Fibroblast of skin of left quadriceps (primary cell): Measurements from ENCODE around the gene NRG3.

Experiments used
- DNase-seq, 2 experiments: peaks; one replicate each; pipeline ENCODE4 v3.0.0-alpha.2; 2013; ENCODE audit warnings: low read depth in 2 of 2

The NRG3 gene

DNA sequence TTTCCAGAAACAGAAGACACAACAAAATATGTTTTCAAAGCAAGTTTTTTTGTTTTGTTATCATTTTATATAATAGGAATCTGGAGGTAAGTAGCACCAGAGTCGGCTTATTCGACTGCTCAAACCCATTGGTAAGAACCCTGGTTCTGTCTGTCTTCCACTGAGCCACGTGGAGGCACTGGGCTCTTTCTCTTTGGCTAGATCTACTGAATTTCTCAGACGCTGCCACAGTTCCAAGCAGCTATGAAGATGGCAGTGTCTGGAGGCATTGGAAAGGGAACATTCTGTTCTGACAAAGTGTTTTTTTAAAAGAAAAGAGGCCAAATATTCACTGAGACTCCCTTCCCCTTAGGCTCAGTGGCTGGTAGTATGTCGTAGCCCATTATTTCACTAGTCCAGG is 338.8 kb downstream of the NRG3 start:
- no peak for DNase-seq

DNA sequence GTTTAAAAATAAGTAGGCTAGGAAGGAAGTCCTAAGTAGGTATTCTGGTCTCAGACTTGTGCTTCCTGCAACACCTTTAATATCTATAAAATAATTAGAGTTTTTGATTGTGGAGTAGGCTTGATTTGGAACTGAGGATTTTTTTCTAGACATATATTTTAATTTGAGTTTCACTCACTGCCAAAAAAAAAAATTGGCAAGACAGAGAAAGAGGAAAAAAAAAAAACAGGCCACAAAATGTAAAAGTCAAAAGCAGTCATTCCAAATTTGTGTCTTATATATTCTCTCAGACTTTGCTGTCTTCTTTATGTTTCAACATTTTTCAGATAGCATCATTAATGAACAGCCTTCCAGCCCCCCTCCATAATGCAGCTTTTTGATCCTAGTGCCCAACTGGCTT is 346.1 kb downstream of the NRG3 start:
- DNase-seq = no peak

DNA sequence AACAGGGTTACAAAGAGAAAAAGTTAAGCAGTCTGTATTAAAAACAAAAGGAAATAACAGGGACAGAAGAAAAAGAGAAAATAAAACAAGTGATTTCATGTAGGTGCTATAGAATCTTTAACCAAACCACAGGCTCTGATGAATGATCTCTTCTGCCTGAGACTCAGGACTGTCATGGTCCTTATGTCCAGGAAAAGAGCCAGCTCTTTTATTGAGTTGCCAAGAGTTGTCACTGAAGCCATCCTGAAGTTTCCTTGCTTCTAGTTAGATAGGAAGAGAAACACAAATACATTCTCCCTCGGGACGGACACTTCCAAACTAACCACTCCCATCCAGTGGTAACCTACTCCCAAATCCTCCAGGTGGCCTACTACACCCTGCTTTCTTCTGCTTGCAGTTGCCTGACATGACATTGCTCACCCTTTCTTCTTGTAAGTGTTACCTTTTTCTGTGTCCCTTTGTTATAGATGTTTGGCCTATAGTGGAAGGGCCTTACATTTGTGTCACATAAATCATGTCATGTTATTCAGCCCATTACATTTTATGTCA is 346.7 kb downstream of the NRG3 start:
- no peak for DNase-seq

DNA sequence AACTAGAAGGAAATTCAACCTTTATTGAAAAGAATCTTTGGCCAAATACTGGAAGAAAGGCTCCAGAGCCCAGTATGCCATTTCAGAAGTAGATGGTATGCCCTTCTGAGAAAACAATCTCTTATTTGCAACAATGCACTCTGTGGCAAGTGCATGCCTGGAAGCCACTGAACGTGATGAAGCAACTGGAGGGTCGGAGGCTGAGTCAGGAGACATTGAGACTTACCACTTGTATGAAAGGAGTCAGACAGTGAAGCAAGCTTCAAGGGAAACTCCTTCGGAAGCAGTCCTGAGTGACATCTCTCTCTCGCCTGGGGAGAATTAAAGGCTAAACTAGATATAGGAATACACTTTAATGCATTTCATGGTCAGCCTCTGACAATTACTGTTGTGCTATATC is 353.7 kb downstream of the NRG3 start:
- DNase-seq = no peak

DNA sequence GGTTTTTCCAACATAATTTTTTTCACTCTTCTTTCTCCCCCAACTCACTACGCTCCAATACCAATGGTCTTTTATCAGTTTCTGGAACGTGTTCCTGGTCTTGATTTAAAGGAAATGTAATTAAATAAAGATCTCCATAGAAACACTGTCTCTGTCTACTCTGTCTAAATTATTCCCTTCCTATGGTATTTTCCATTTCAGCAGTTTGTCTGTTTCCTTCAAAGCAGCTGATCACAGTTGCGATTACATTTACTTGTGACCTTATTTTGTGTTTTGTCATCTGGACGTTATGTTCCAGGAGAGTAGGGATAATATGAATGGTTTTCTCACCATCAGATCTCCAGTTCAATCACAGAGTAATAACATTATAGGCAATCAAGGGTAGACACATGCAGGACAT is 359.2 kb downstream of the NRG3 start:
- DNase-seq = no peak

DNA sequence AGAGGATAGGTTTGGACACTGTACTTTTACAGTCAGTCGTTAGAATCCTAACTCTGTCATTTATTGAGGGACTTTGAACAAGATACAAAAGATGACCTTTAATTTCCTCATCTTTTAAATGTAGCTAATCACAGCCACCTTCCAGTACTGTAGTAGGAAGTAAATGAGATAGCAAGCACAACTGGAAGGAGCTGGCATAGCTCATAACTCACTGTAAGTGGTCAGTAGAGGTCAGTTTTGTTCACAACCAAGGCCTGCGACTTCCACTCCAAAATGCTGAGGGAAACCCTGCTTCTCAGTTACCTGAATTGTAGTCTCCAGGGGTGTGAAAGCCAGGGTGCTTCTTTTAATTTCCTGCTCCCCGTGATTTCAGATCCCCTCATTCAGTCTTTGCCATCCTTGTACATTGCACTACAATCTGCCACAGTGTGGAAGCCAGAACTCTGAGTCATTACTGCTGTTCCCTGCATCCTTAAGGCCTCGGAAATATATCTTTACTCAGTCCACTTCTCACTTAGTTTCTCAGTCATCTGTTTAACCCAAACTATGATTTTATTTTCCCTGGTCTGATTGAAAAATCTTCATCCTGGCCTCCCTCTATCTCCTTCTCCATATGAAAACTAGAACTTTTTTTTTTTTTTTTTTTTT is 361.2 kb downstream of the NRG3 start:
- DNase-seq = no peak

DNA sequence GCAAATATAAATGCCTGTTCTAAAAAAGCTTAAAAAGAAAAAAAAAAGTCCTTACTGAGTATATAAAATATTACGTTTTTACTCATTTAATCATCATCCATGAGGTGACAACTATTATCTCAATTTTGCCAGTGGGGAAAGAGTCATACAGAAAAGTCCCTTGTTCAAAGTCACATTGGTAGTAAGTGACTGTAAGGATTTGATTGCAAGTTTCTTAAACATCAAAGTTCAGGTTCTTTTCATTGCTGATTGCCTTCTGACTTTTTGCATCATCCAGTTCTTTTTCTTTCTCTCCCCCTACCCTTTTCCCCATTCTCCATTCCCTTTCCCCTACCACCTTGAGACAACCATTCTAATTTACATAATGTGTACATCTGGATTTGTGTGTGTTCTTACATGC is 363.3 kb downstream of the NRG3 start:
- no peak for DNase-seq

DNA sequence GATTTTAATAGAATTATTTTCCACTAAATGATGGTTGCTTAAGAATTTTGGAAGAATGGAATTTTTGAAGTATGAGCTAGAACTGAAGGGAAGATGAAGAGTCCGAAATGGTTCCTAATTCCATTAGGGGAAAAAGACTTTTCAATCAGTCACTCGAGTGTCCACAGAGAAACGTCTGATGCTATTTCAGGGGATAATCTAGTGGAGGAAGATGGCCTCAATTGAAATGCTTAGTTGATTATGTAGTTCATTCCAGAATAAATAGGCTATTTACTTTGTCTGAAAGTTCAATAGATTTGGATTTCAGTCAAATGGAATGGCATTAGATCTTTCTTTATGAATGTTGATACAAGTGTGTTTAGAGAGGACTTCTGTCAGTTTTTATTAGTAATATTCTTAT is 365.4 kb downstream of the NRG3 start:
- DNase-seq = no peak

DNA sequence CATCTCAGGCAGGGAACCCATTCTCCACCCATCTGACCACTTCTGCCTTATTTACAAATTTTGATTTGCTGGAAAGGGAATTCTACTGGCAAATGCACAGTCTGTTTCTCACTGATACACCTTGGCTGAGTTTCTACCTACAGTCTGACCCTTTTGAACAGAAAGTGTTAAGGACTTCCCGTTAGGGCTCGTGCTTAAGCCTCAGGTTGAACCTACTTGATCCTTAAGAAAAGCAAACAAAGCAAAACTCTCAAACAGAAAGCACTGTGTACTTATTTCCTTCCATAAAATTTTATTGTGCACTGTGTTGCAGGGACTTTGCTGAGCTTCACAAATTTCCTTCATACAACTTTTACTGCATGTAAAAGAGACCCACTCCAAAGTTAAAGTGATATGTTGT is 367.8 kb downstream of the NRG3 start:
- no peak for DNase-seq

DNA sequence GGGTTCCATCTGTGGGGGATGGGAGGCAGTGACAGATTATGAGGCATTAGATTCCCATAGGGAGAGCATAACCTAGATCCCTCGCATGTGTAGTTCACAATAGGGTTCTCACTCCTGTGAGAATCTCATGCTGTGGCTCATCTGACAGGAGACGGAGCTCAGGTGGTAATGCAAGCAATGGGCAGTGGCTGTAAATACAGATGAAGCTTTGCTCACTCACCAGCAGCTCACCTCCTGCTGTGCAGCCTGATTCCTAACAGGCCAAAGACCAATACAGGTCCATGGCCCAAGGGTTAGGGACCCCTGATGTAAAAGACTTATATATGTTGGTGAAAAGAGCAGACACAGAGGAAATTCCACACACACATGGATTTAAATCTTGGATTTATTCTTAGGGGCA is 370.2 kb downstream of the NRG3 start:
- no peak for DNase-seq

DNA sequence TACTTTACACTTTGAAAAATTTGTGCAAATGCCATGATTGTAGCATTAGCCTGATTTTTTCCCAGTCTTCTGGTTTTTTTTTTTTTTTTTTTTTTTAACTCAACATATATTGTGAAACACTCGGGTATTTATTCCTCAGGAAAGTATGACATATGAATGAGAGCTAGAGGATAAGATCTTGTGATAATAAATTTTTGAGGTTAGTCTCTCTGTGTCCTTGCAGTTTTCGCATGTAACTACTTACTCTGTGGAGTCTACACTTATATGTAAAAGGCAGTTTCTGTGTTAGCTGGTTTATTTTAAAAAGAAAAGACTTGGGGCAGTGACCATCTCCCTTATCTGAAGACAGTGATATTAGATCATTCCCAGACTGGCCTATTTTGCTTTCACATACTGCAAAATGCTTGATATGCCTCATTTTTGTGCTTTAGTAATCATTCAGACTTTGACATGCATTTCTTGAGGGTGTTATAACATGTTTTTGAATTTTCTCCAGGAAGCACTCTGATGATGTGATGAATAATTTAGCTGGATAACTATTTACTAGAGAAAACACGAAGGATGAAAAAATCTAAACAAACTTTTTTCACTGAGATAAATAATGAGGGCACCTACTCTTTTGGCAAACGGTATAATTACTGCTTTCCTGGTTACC is 371.0 kb downstream of the NRG3 start:
- DNase-seq = no peak

DNA sequence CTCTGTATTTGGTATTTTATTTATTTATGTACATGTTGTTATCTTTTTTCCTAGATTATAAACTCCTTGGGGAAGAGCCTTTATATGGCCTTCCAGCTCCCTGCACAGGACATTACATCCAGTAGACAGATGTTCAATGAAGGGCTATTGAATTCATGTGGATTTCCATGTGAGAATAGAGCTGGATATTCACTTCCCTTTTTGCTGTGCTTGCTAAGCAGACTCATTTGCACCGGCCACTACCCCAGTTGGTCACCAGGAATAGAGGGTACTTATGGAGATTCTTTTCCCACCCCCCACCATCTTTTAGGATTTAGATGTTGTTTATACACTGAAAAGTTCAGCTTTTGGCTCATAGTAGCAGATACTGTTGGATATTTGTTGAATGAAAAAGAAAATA is 374.1 kb downstream of the NRG3 start:
- DNase-seq = no peak

DNA sequence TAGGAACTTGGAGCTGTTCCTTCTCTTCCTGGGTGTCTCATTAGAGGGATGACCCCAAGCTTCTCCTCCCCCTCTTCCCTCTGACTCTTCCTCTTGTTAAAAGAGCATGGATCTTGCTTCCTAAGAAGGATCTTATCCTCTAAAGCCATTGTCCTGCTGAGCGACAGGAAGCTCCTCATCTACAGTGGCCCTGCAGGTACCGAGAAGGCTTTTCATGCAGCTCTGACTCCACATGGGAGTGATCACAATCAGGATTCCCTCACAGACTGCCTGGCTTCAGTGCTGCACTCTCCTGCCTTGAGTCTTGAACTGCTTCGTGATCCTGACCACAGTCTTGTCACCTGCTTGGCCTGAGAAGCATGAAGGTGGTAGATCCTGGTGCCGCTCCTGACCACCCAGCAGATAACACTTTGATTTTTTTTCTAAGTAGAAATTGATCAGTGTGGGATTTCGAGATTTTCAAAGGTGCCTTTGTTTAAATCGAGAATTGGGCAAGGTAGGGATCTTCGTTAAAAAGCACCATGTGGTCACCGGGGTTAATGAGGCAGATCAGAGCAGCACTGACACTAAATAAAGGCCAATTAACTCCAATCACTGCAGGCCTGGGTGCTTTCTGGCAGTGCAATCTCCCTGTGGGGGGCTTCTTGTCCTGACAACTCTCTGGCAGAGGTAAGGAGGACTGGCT is 376.4 kb downstream of the NRG3 start:
- no peak for DNase-seq

DNA sequence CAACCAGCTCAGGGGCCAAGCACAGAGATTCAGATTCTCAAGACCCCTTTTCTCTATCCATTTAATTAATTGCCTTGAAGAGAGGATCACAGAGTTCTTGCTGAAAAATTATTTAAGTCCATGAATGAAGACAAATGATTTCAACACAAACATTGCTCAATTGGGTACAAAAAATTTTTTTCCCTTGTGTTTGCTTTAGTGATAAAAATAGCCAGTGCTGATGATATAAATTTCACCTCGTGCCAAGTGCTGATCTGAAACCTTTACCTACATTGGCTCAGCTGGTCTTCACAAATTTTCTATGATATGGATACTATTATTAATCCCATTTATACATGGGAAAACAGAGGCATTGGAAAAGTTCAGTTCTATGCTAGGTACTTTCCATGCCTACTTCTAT is 377.1 kb downstream of the NRG3 start:
- no peak for DNase-seq

DNA sequence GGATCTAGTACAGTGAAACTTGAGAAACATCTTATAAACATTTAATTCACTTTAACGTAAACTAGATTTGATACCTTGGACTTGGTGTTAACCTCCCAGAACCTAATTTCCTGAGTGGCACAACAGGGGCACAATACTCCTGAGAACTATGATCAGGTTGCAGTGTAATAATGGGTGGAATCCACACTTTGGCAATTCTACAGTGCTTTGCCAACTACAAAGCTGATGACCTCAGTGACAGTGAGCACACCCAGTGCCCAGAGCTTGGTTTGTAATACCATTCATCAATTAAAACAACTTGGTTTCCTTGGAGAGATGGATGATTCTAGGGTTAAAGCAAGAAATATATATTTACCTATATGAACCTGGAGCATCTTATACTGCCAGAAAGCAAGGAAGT is 379.2 kb downstream of the NRG3 start:
- DNase-seq = no peak

DNA sequence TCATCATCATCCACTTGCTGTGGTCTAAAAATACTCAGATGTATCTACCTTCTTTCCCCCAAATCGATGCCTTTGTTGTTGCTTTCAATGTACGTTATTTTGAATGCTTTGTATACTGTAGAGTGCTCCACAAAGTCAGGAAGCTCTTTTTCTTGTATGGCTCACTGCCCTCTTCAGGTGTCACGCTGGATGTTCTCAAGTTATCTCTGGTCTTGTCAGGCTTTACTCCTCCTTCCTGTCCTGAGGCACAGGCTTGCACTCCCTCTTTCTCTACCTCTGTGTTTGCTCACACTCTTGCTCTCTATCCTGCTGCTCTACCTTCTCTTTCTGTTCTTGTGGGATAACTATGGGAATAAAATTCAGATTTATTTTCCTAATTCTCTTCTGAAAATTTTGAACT is 381.3 kb downstream of the NRG3 start:
- DNase-seq = no peak

DNA sequence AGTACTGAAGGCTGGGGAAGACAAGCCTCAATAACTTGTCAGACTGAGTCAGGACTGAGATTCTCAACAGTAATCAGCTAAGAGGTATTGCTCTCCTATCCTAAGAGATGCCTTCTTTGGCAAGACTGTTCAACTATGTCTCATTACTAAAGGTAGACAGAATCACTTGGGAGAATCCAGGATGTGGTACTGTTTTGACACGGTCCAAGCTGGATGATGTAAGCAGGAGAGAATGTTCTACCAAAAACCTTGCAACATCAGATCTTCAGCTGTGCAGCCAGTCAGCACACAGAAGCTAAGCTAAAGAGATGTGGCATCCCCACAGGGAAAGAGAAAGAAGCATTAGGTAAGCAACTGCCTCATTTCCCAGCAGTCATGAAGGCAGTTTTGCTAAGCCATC is 391.4 kb downstream of the NRG3 start:
- peak; percentile 41 to 49 for DNase-seq

DNA sequence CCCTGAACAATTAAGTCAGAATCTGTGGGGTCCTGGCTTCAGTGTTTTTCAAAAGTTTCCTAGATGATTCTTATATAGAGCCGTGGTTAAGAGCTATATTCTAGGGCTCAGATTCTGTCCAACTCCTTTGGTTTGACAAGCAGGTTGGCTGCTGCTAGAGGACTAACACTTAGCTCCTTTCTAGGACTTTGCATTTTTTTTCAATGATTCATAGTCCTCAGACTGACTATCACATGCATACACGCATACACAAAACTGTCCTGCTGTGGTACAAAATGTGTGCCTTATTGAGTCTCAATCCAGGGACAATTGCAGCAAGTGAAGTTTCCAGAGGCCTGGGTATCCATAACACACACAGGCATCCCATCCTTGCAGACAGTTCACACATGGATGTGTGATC is 392.0 kb downstream of the NRG3 start:
- DNase-seq = no peak

DNA sequence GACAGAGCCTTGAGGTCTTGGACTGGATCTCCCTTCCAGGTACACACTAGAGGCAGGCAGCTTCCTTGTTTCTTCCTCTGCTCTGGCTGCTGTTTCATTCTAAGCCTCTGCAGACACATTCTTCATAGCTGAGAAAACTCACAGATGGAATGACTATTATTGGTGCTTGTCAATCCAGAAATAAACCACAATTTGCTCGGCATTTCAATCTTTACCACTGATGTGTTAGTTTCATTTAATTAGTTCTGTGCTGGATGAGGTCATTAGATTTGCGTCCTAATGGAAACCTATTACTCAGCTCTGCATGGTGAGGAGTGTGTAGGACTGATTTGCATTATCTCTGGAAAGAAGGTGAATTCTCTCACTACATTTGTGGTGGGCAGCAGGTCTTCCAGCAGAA is 392.5 kb downstream of the NRG3 start:
- no peak for DNase-seq

DNA sequence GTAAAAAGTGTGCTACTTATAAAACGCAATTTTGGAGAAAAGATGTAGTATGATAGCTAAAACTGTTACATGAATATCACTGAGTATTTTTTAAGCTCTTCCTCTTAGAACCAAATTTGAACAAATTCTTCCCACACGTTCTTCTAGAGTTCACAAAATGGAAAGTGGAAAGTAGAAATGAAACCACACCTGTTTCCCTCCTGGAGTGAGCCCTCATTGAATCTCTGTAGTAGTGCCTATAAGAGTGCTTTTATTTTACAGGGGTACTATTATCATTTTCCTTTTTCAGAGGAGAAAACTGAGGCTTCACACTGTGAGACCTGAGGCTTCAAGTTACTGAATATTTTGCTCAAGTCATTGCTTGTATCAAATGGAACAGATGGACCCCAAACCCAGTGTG is 393.0 kb downstream of the NRG3 start:
- DNase-seq = no peak

DNA sequence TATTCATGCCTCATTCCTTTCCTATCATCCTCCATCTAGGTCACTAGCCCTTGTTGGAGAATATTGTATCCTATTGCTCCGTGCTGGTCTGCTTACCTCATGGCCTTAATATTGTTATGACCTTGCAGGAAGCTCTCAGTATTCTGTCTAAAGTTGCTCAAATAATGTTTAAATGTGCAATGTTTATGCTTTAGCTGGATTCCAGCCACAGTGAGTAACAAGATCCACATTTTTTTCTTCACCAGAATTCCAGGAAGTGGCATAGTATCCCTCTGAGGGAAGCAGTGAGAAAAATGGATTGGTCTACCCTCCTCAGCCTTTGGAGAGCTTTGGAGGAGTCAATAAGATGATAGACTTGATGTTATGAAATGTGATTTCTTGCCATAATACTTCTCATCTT is 402.6 kb downstream of the NRG3 start:
- no peak for DNase-seq

DNA sequence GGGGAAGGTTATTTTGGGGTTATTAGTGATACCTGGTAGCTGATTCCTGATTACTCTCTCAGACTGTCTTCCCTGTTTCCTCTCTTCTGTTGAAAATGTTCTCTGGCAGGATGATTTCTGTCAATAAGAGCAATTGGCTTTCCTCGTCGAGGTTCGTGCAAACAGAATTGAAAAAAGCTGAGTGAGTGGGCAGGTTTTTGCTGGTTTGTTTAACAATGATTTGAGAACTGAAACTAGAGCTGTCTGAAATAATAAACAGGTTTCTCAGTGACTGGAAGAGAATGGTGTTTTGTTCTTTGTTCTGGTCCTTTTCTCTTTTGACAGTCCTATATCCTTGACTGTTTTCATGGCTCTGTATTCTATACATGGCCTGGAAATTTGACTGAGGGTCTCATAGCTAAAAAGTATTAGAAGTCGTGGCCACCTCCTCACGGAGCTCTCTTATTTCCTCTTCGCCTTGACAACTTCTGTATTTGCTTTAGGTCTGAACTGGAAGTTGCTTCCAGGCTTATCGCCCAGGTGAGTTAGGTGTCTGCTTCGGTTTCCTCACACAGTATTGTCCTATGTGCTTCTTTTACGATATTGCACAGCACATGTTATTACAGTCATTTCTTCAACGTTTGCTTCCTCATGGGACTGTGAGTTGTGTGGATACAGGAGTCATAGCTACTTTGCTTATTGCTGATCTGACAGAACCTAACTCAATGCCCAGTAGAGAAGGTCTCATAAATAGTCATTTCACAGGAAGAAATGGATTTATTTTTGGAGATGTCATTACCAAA is 403.6 kb downstream of the NRG3 start:
- DNase-seq = no peak
